Measurements from ENCODE around the gene SMARCA4.

The SMARCA4 gene

DNA sequence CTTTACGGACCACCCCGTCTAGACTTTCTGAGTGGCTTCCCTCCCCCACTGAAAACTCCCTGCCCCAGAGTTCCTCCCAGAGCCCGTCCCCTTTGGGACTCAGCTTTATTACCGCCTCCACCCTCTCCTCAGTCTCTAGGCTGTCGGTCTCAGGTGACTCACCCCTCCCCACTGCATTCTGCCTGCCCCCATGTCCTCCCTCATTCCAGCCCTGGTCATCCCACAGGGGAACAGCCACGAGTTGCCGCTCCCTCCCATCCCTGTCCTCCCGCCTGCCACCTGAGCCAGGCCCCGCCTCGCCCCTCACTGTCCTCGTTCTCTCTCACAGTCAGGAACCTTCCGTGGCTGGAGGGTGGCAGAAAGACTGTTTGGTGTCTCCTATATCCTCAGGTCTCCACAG lies 57.3 kb downstream of the SMARCA4 start:
- TF ChIP-seq, protein P1, sequence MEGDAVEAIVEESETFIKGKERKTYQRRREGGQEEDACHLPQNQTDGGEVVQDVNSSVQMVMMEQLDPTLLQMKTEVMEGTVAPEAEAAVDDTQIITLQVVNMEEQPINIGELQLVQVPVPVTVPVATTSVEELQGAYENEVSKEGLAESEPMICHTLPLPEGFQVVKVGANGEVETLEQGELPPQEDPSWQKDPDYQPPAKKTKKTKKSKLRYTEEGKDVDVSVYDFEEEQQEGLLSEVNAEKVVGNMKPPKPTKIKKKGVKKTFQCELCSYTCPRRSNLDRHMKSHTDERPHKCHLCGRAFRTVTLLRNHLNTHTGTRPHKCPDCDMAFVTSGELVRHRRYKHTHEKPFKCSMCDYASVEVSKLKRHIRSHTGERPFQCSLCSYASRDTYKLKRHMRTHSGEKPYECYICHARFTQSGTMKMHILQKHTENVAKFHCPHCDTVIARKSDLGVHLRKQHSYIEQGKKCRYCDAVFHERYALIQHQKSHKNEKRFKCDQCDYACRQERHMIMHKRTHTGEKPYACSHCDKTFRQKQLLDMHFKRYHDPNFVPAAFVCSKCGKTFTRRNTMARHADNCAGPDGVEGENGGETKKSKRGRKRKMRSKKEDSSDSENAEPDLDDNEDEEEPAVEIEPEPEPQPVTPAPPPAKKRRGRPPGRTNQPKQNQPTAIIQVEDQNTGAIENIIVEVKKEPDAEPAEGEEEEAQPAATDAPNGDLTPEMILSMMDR (conservative IDR thresholded peaks at IDR 0.05), result no peak
- TF ChIP-seq ZFX (IDR thresholded peaks at IDR 0.05), result no peak
- H3K27ac ChIP-seq, result no peak overlapping the region

- TF ChIP-seq ZFX (IDR thresholded peaks at IDR 0.05), result no peak
- TF ChIP-seq, protein P1 (conservative IDR thresholded peaks at IDR 0.05), result no peak
- no peak overlapping the region for H3K27ac ChIP-seq
These were observed 57.9 kb downstream of the SMARCA4 start for GRCh38 chr19:11018763-11019162.

GRCh38 chr19:11019262-11019661 lies 58.4 kb downstream of the SMARCA4 start:
- TF ChIP-seq ZFX (IDR thresholded peaks at IDR 0.05), result no peak
- TF ChIP-seq, protein P1 (conservative IDR thresholded peaks at IDR 0.05), result no peak
- no peak overlapping the region for H3K27ac ChIP-seq

- no peak for TF ChIP-seq ZFX (IDR thresholded peaks at IDR 0.05)
- TF ChIP-seq, protein P1 (conservative IDR thresholded peaks at IDR 0.05), result no peak
These were observed 59.0 kb downstream of the SMARCA4 start for GRCh38 chr19:11019824-11020223.

GRCh38 chr19:11020423-11020822 lies 59.6 kb downstream of the SMARCA4 start:
- TF ChIP-seq, protein P1 (conservative IDR thresholded peaks at IDR 0.05), result no peak
- no peak for TF ChIP-seq ZFX (IDR thresholded peaks at IDR 0.05)
- H3K27ac ChIP-seq, result no peak overlapping the region

More at GRCh38 chr19:11019824-11020223, 59.0 kb downstream of the SMARCA4 start:
- H3K27ac ChIP-seq, result no peak overlapping the region

GRCh38 chr19:11020982-11021759 lies 60.3 kb downstream of the SMARCA4 start:
- H3K27ac ChIP-seq, result no peak overlapping the region

GRCh38 chr19:11021760-11022144 lies 60.9 kb downstream of the SMARCA4 start:
- H3K27ac ChIP-seq, result no peak overlapping the region
- no peak for TF ChIP-seq ZFX (IDR thresholded peaks at IDR 0.05)
- TF ChIP-seq, protein P1 (conservative IDR thresholded peaks at IDR 0.05), result no peak

More at GRCh38 chr19:11020982-11021759, 60.3 kb downstream of the SMARCA4 start:
- TF ChIP-seq ZFX (IDR thresholded peaks at IDR 0.05), result no peak
- TF ChIP-seq, protein P1 (conservative IDR thresholded peaks at IDR 0.05), result no peak

Measured in C4-2B (cell line).